Smooth muscle cell (in vitro differentiated cells): ENCODE data around the gene TMEM255B. TPM values are rescaled to one million over a fixed set of nuclear protein-coding genes. Genes with fewer than 3 reads are reported as not detected.

Experiments used
- DNase-seq: peaks from one replicate; lab custom pipeline; 2025; ENCODE audit not compliant: unreplicated experiment; lab: John Stamatoyannopoulos, UW
- H2AFZ ChIP-seq: fragments of 200-600 bp; sonication (generic); 2 replicates; pipeline ENCODE4 v1.6.0; 2016; ENCODE audit warnings: antibody characterized with exemption, low read depth, mild to moderate bottlenecking
- H3F3A ChIP-seq: fragments of 200-600 bp; sonication (generic); 2 replicates; pipeline ENCODE4 v1.6.0; 2017; ENCODE audit warnings: antibody characterized with exemption, low read depth
- H3K27ac ChIP-seq: fragments of 200-600 bp; sonication (generic); 2 replicates; pipeline ENCODE4 v1.5.1; 2016; ENCODE audit warnings: low read depth, mild to moderate bottlenecking
- H3K27me3 ChIP-seq: fragments of 200-600 bp; sonication (generic); 2 replicates; pipeline ENCODE4 v1.6.1; 2016; ENCODE audit warnings: low read depth, mild to moderate bottlenecking
- H3K36me3 ChIP-seq: fragments of 200-600 bp; sonication (generic); 2 replicates; pipeline ENCODE4 v1.5.1; 2016; ENCODE audit warnings: low read depth
- H3K4me1 ChIP-seq: fragments of 200-600 bp; sonication (generic); 2 replicates; pipeline ENCODE4 v1.5.1; 2016; ENCODE audit warnings: low read depth
- H3K4me2 ChIP-seq: fragments of 200-600 bp; sonication (generic); 2 replicates; pipeline ENCODE4 v1.6.0; 2016; ENCODE audit warnings: mild to moderate bottlenecking
- H3K4me3 ChIP-seq: fragments of 200-600 bp; sonication (generic); 2 replicates; pipeline ENCODE4 v1.5.1; 2016; ENCODE audit warnings: mild to moderate bottlenecking
- H3K79me2 ChIP-seq: fragments of 200-600 bp; sonication (generic); 2 replicates; pipeline ENCODE4 v1.6.0; 2016; ENCODE audit warnings: low read depth, mild to moderate bottlenecking
- H3K9ac ChIP-seq: fragments of 200-600 bp; sonication (generic); 2 replicates; pipeline ENCODE4 v1.6.0; 2016; ENCODE audit warnings: low read depth
- H3K9me3 ChIP-seq: fragments of 200-600 bp; sonication (generic); replicated peaks from 2 replicates; pipeline ENCODE4 v1.5.1; 2016; ENCODE audit warnings: low read depth
- H4K20me1 ChIP-seq: fragments of 200-600 bp; sonication (generic); 2 replicates; pipeline ENCODE4 v1.6.0; 2016; ENCODE audit warnings: low read depth
- WGBS: methylation state at CpG from one replicate; pipeline ENCODE4 v1.1.7; 2016; ENCODE audit warnings: low lambda C conversion rate; 5-methylcytosine and 5-hydroxymethylcytosine counted together
- polyA plus RNA-seq: library from polyadenylated mRNA; unstranded; fragments of >200 nt; fragmentation: Nextera tagmentation; extraction: Ambion mirVana; gene quantifications from 2 replicates; pipeline ENCODE4 v1.2.1, GENCODE V29; 2016
- total RNA-seq: library from RNA; depleted of rRNA; stranded (reverse); fragments of >200 nt; gene quantifications from 2 replicates; pipeline ENCODE4 v1.2.3, GENCODE V29; 2014
- TF ChIP-seq, protein P1 (sequence below): fragments of 200-600 bp; sonication (generic); IDR thresholded peaks from 2 replicates; pipeline ENCODE4 v1.5.1; 2017; ENCODE audit warnings: borderline replicate concordance, mild to moderate bottlenecking, antibody characterized with exemption; ENCODE audit not compliant: insufficient read depth, poor library complexity, severe bottlenecking

TMEM255B gene
- total and polyA plus RNA-seq, 2 experiments from 2014 or later = 0.22 to 2.1 TPM

- Histone ChIP-seq H3K9me3 (no peaks in the 10 kb centered on the region), H3K4me2 (no peak overlapping the region), H3K9ac (no peak overlapping the region), H3F3A (no peaks in the 10 kb centered on the region), H3K36me3 (no peaks in the 10 kb centered on the region), H4K20me1 (no peaks in the 10 kb centered on the region), H2AFZ (no peak overlapping the region), H3K4me1 (peaks cover 6% of the 10 kb centered on the region), H3K79me2 (no peaks in the 10 kb centered on the region), H3K27ac (no peak overlapping the region), H3K4me3 (no peak overlapping the region), H3K27me3 (no peaks in the 10 kb centered on the region)
- DNase-seq = no peak
- TF ChIP-seq, protein P1, sequence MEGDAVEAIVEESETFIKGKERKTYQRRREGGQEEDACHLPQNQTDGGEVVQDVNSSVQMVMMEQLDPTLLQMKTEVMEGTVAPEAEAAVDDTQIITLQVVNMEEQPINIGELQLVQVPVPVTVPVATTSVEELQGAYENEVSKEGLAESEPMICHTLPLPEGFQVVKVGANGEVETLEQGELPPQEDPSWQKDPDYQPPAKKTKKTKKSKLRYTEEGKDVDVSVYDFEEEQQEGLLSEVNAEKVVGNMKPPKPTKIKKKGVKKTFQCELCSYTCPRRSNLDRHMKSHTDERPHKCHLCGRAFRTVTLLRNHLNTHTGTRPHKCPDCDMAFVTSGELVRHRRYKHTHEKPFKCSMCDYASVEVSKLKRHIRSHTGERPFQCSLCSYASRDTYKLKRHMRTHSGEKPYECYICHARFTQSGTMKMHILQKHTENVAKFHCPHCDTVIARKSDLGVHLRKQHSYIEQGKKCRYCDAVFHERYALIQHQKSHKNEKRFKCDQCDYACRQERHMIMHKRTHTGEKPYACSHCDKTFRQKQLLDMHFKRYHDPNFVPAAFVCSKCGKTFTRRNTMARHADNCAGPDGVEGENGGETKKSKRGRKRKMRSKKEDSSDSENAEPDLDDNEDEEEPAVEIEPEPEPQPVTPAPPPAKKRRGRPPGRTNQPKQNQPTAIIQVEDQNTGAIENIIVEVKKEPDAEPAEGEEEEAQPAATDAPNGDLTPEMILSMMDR = no peak
- WGBS = 95% methylated on average over 27 of the region's 27 CpGs
Measured at GRCh38 chr13:113805431-113806103, 46.5 kb downstream of the TMEM255B start.

DNA sequence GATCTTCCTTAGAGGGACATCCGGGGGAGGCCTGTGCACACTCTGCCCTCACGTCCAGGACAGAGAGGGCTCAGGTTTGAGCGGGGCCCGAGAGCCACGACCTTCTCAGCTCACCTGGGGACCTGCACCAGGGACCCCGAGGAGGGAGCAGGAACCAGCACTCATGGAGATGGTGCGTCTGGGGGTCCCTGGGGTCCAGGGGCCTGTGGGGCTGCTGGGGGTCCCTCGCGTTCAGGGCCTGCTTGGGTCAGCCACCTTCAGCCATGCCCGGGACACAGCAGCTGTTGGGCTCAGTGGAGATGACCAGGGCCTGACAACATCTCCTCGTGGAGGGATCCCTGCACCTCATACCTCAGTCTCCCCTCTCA lies 47.1 kb downstream of the TMEM255B start:
- H3K36me3 ChIP-seq = no peaks in the 10 kb centered on the region
- H3K9ac ChIP-seq = no peak overlapping the region
- H3K4me3 ChIP-seq = no peak overlapping the region
- H3K9me3 ChIP-seq = no peaks in the 10 kb centered on the region
- peaks cover 6% of the 10 kb centered on the region for H3K4me1 ChIP-seq
- no peak overlapping the region for H3K4me2 ChIP-seq
- TF ChIP-seq, protein P1 = no peak
- no peaks in the 10 kb centered on the region for H3K27me3 ChIP-seq
- 92% methylated on average over 8 of the region's 11 CpGs for WGBS
- H2AFZ ChIP-seq = no peak overlapping the region
- no peak overlapping the region for H3K27ac ChIP-seq
- H4K20me1 ChIP-seq = no peaks in the 10 kb centered on the region
- no peaks in the 10 kb centered on the region for H3F3A ChIP-seq
- DNase-seq = no peak
- no peaks in the 10 kb centered on the region for H3K79me2 ChIP-seq

DNA sequence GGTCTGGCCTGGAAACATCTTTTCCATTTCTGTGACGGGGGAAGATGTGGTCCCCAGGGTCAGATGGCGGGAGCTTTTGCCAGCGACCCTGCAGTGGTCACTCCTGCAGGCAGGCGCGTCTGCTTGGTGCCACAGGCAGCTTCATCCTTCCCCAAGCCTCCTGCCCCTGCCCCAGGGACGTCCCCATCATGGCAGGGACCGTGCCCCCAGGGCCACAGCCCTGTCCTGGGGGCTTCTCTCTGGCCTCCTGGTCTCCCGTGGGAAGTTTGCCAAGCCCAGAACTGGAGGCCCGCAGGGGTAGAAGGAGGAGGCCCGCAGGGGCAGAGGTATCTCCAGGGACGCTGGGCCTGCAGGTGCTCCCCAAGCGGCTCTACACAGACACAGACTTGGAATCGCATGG lies 47.5 kb downstream of the TMEM255B start:
- TF ChIP-seq, protein P1 = no peak

More for the DNA sequence above, 47.5 kb downstream of the TMEM255B start:
- Histone ChIP-seq H3K4me3 (no peak overlapping the region), H3K4me2 (no peak overlapping the region), H3K4me1 (peaks cover 6% of the 10 kb centered on the region), H3K79me2 (no peaks in the 10 kb centered on the region), H3F3A (no peaks in the 10 kb centered on the region), H3K27ac (no peak overlapping the region), H3K27me3 (no peaks in the 10 kb centered on the region), H4K20me1 (no peaks in the 10 kb centered on the region), H3K9ac (no peak overlapping the region), H3K9me3 (no peaks in the 10 kb centered on the region), H3K36me3 (no peaks in the 10 kb centered on the region), H2AFZ (no peak overlapping the region)
- WGBS = 97% methylated on average over 13 of the region's 13 CpGs
- DNase-seq = no peak
